Testis (tissue), 3 donors: ENCODE results near the gene STX17. TPM values are rescaled to one million over a fixed set of nuclear protein-coding genes. Genes with fewer than 3 reads are reported as not detected.

ENCODE experiments used
- DNase-seq: peaks from one replicate; pipeline ENCODE4 v3.0.0-alpha.2; 2019
- H3K27ac ChIP-seq, 2 donors: fragments of 200-600 bp; sonication (generic); one replicate each; pipeline ENCODE4 v1.5.1; 2019
- H3K27me3 ChIP-seq: fragments of 200-600 bp; sonication (generic); one replicate; pipeline ENCODE4 v1.5.1; 2019
- H3K36me3 ChIP-seq: fragments of 200-600 bp; sonication (generic); one replicate; pipeline ENCODE4 v1.5.1; 2017; ENCODE audit warnings: low read depth; ENCODE audit errors: missing control alignments
- H3K4me1 ChIP-seq: fragments of 200-600 bp; sonication (generic); one replicate; pipeline ENCODE4 v1.5.1; 2019
- H3K4me3 ChIP-seq, 2 donors: fragments of 200-600 bp; sonication (generic); one replicate each; pipeline ENCODE4 v1.5.1; 2017 to 2019
- H3K9me3 ChIP-seq: fragments of 200-600 bp; sonication (generic); one replicate; pipeline ENCODE4 v1.5.1; 2017
- POLR2A ChIP-seq: fragments of 450-650 bp; IDR thresholded peaks from one replicate; pipeline ENCODE4 v1.6.1; 2017; ENCODE audit warnings: antibody characterized with exemption, mild to moderate bottlenecking, moderate library complexity
- WGBS, 2 donors: methylation state at CpG; one replicate each; pipeline ENCODE4 v1.1.5; 2018; 5-methylcytosine and 5-hydroxymethylcytosine counted together
- intact Hi-C: fragments of 100-400 bp; cut with DNase I; formaldehyde crosslinking; loops from one replicate; pipeline ENCODE4 v1.15.1; 2023; ENCODE audit warnings: low total_unique reads
- polyA plus RNA-seq: library from polyadenylated mRNA; stranded (reverse); fragments of 350-450 nt; fragmentation: Illumina TruSeq; extraction: RNeasy Lipid Tissue Mini Kit (QIAGEN cat#74804); gene quantifications from one replicate; pipeline ENCODE4 v1.2.3, GENCODE V29; 2014; ENCODE audit warnings: low read depth, low replicate concordance; ENCODE audit not compliant: insufficient read depth
- total RNA-seq, 2 donors: library from RNA; depleted of rRNA; stranded (reverse); fragments of >200 nt; gene quantifications; one replicate each; pipeline ENCODE4 v1.2.3, GENCODE V29; 2016
- TF ChIP-seq, protein P1 (sequence below), 3 experiments: fragments of 450-650 bp in 2 of 3; fragments of 200-600 bp in 1 of 3; sonication (generic) in 1 of 3; IDR thresholded peaks; one replicate each; pipeline ENCODE4 v1.5.1; 2016 to 2019; ENCODE audit warnings: antibody characterized with exemption in 3 of 3, mild to moderate bottlenecking in 2 of 3, moderate library complexity in 1 of 3

STX17 gene
- total and polyA plus RNA-seq, 3 donors from 2014 or later: 24.2 to 60.6 (median 38.8) TPM

DNA sequence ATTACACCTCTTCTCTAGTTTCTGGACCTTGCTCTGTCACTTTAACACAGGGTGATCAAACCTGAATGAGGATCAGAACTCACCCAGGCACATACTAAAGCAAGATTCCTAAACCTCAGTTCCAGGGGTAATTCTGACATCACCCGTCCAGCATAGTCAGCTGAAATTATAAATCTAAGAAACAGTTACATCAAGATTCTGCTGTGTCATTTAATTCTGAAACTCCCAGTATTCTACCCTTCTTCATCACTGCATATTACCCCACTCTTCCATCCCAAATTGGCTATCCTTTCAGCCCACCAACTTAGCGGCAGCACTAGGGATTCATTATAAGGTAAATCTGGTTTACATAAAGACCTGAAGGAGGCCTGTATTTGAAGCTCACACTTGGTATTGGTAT lies 64.0 kb downstream of the STX17 start:
- no peak overlapping the region for H3K27ac ChIP-seq
- DNase-seq: no peak
- H3K27me3 ChIP-seq: no peaks in the 10 kb centered on the region
- H3K4me1 ChIP-seq: no peaks in the 10 kb centered on the region
- intact Hi-C loops: no loop called here
- TF ChIP-seq POLR2A: no peak
- TF ChIP-seq, protein P1, sequence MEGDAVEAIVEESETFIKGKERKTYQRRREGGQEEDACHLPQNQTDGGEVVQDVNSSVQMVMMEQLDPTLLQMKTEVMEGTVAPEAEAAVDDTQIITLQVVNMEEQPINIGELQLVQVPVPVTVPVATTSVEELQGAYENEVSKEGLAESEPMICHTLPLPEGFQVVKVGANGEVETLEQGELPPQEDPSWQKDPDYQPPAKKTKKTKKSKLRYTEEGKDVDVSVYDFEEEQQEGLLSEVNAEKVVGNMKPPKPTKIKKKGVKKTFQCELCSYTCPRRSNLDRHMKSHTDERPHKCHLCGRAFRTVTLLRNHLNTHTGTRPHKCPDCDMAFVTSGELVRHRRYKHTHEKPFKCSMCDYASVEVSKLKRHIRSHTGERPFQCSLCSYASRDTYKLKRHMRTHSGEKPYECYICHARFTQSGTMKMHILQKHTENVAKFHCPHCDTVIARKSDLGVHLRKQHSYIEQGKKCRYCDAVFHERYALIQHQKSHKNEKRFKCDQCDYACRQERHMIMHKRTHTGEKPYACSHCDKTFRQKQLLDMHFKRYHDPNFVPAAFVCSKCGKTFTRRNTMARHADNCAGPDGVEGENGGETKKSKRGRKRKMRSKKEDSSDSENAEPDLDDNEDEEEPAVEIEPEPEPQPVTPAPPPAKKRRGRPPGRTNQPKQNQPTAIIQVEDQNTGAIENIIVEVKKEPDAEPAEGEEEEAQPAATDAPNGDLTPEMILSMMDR (IDR thresholded peaks at IDR 0.05): no peak
- no peaks in the 10 kb centered on the region for H3K36me3 ChIP-seq
- H3K9me3 ChIP-seq: no peaks in the 10 kb centered on the region
- WGBS, 2 donors: 95 to 96% methylated on average over 2 of the region's 2 CpGs
- no peak overlapping the region for H3K4me3 ChIP-seq

DNA sequence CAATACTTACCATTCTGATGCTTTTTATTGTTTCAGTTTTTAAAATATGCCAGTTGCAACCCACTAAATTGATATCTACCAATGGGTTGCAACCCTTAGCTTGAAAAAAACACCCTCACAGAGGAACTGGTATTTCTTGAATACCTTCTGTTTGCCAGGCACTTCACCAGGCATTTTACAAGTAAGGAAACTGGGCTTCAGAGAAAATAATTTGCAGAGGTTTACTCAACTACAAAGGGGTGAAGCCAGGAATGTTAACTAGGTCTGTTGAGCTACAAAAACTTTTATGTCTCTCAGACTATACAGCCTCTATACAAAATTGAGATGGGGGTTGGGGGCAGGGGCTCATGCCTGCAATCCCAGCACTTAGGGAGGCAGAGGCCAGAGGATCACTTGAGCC lies 65.0 kb downstream of the STX17 start:
- no peak for DNase-seq
- Histone ChIP-seq H3K27ac (no peak overlapping the region), H3K27me3 (no peaks in the 10 kb centered on the region), H3K9me3 (no peaks in the 10 kb centered on the region), H3K4me1 (no peaks in the 10 kb centered on the region), H3K4me3 (no peak overlapping the region), H3K36me3 (no peaks in the 10 kb centered on the region)
- intact Hi-C loops: no loop called here
- TF ChIP-seq, protein P1 (IDR thresholded peaks at IDR 0.05): no peak
- TF ChIP-seq POLR2A: no peak

DNA sequence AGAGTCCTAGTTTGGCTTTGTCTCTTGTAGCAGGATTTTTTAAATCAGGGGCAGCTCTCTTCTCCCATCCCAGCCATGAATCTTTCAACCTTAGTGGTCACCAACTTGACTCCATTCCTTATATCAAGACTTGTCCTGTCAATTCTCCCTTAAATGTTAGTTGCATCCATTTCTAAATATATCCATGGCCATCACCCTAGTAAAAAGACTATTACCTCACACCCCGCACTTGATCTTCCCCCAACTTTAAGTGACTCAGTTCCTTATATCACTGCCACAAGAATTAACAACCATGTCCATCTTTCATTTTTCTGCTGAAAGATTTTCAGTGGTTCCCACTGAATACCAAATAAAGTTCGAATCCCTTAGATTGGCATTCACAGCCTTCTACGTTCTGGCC lies 67.0 kb downstream of the STX17 start:
- no peak overlapping the region for H3K27ac ChIP-seq
- no peaks in the 10 kb centered on the region for H3K4me1 ChIP-seq
- no peak for TF ChIP-seq POLR2A
- TF ChIP-seq, protein P1 (IDR thresholded peaks at IDR 0.05): no peak
- no peak overlapping the region for H3K4me3 ChIP-seq
- 93 to 94% methylated on average over 3 of the region's 3 CpGs for WGBS, 2 donors
- H3K36me3 ChIP-seq: no peaks in the 10 kb centered on the region
- no peaks in the 10 kb centered on the region for H3K27me3 ChIP-seq
- H3K9me3 ChIP-seq: no peaks in the 10 kb centered on the region
- DNase-seq: no peak
- intact Hi-C loops: no loop called here

DNA sequence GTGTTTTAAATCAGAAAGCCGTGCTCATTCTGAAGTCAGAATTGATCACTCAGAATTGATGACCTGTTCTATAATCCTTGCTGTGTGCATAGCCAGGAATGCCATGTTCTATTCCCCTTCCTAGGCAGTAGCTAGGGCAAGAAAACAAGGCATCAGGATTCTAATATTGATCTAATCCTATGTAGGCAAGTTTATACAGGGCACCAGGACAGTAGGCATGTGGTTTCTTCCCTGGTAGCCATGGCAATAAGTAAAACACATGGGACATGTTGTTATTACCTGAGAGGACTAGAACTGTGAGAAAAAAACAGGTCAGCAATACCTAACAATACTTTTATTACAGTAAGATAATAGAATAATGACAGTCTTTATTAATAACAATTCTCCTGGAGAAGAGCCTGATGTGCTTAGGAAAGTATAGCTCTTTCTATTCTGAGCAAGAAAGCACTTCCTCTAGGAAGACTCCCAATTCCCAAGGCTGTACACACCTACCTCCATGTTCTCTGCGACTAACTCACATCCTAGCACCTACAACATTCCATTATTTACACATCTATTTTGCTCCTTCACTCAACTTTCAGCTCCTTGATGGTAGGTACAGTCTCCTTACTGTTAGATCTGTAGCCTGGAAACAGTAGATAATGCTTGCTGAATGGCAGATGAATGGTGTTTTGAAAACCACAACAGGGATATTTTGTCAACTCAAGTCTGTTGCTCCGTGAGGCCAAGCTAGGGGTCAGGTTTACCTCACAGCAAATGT lies 70.8 kb downstream of the STX17 start:
- H3K9me3 ChIP-seq: no peaks in the 10 kb centered on the region
- no peaks in the 10 kb centered on the region for H3K36me3 ChIP-seq
- no peaks in the 10 kb centered on the region for H3K4me1 ChIP-seq
- 88 to 92% methylated on average over 3 of the region's 3 CpGs for WGBS, 2 donors
- DNase-seq: no peak
- intact Hi-C loops: no loop called here
- no peak overlapping the region for H3K4me3 ChIP-seq
- no peak overlapping the region for H3K27ac ChIP-seq
- no peaks in the 10 kb centered on the region for H3K27me3 ChIP-seq
- TF ChIP-seq POLR2A: no peak
- TF ChIP-seq, protein P1 (IDR thresholded peaks at IDR 0.05): no peak

DNA sequence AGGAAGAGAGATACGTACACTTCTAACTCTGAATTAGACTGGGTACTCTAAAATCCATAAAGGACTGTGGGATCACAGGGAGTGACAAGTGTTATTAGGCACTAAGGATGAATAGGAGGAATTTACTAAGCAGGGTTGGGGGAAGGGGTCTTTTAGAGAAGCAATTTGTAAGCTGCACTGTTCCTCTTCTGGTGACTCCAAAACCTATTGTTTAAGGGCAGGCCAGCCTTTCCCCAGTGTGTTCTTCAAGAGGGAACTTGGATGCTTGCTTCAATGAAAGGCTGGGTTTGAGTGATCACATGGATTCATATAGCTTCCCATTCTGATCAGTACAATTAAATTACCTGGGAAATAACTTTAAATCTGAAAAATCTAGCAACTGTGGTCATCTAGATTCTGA lies 71.8 kb downstream of the STX17 start:
- WGBS, 2 donors: 70 to 73% methylated on average over 1 of the region's 1 CpG
- no peaks in the 10 kb centered on the region for H3K9me3 ChIP-seq
- no peak for DNase-seq
- H3K27me3 ChIP-seq: no peaks in the 10 kb centered on the region
- H3K27ac ChIP-seq: no peak overlapping the region
- H3K36me3 ChIP-seq: no peaks in the 10 kb centered on the region
- H3K4me3 ChIP-seq: no peak overlapping the region
- intact Hi-C loops: no loop called here
- TF ChIP-seq POLR2A: no peak
- TF ChIP-seq, protein P1 (IDR thresholded peaks at IDR 0.05): no peak
- H3K4me1 ChIP-seq: no peaks in the 10 kb centered on the region
